HEK293 (cell line): ENCODE measurements around the gene CEMP1.
A peak's percentile ranks its signal among the peaks of the same experiment; 100 is the strongest.

ENCODE experiments used
- CTCF ChIA-PET: fragments of 350-600 bp; formaldehyde crosslinking; extraction: SDS; loops from one replicate; lab custom pipeline; 2021; ENCODE audit warnings: antibody characterized with exemption; lab: Yijun Ruan, JAX
- POLR2A ChIA-PET: fragments of 300-600 bp; formaldehyde crosslinking; extraction: SDS; loops from one replicate; lab custom pipeline; 2020; ENCODE audit warnings: antibody characterized with exemption, inconsistent platforms; lab: Yijun Ruan, JAX
- H3K27ac ChIP-seq: fragments of 200-500 bp; sonication (Bioruptor generic); 2 replicates; pipeline ENCODE4 v1.5.1; 2014; ENCODE audit warnings: low read depth, low read length, control low read depth, inconsistent platforms; ENCODE audit errors: extremely low read depth
- H3K36me3 ChIP-seq, 2 experiments: fragments of 200-500 bp in 1 of 2; sonication (Bioruptor generic) in 1 of 2; 1 replicate in 1 of 2; 2 replicates in 1 of 2; pipeline ENCODE4 v1.5.1; 2014 to 2017; ENCODE audit warnings: inconsistent platforms in 2 of 2, low read length in 2 of 2; ENCODE audit not compliant: control insufficient read depth in 2 of 2, insufficient read depth in 1 of 2
- H3K4me1 ChIP-seq: fragments of 200-500 bp; sonication (Bioruptor generic); 2 replicates; pipeline ENCODE4 v1.5.1; 2014; ENCODE audit warnings: mild to moderate bottlenecking, low read length, inconsistent platforms; ENCODE audit not compliant: control insufficient read depth, insufficient read depth
- H3K4me3 ChIP-seq: 2 replicates; pipeline ENCODE4 v1.5.1; 2011; ENCODE audit warnings: low read depth, mild to moderate bottlenecking, control low read depth, low read length, moderate library complexity
- H3K9me3 ChIP-seq: fragments of 200-500 bp; sonication (Bioruptor generic); 2 replicates; pipeline ENCODE4 v1.5.1; 2014; ENCODE audit warnings: low read depth, low read length, inconsistent platforms; ENCODE audit not compliant: control insufficient read depth, insufficient read depth
- CTCF ChIP-seq: fragments of 450-650 bp; formaldehyde crosslinking; IDR thresholded peaks from 2 replicates; pipeline ENCODE4 v1.5.1; 2016; ENCODE audit warnings: missing biosample characterization, missing genetic modification characterization
- EGR2 ChIP-seq: fragments of 450-650 bp; formaldehyde crosslinking; IDR thresholded peaks from 2 replicates; pipeline ENCODE4 v1.5.1; 2016; ENCODE audit warnings: low read depth, missing biosample characterization, missing genetic modification characterization
- HIC1 ChIP-seq: fragments of 450-650 bp; formaldehyde crosslinking; IDR thresholded peaks from 2 replicates; pipeline ENCODE4 v1.5.1; 2016; ENCODE audit warnings: missing biosample characterization, missing genetic modification characterization
- KLF10 ChIP-seq: fragments of 450-650 bp; IDR thresholded peaks from 2 replicates; pipeline ENCODE4 v1.5.1; 2018; ENCODE audit warnings: missing biosample characterization, mild to moderate bottlenecking, missing genetic modification characterization
- PATZ1 ChIP-seq: fragments of 450-650 bp; formaldehyde crosslinking; IDR thresholded peaks from 2 replicates; pipeline ENCODE4 v1.5.1; 2016; ENCODE audit warnings: missing biosample characterization, missing genetic modification characterization
- ZBTB1 ChIP-seq: fragments of 450-650 bp; formaldehyde crosslinking; IDR thresholded peaks from 2 replicates; pipeline ENCODE4 v1.5.1; 2016; ENCODE audit warnings: missing biosample characterization, missing genetic modification characterization
- ZBTB20 ChIP-seq: fragments of 450-650 bp; formaldehyde crosslinking; IDR thresholded peaks from 2 replicates; pipeline ENCODE4 v1.5.1; 2016; ENCODE audit warnings: missing biosample characterization, missing genetic modification characterization
- ZBTB48 ChIP-seq: fragments of 450-650 bp; formaldehyde crosslinking; IDR thresholded peaks from 2 replicates; pipeline ENCODE4 v1.5.1; 2016; ENCODE audit warnings: missing biosample characterization, missing genetic modification characterization
- ZBTB7A ChIP-seq: fragments of 450-650 bp; formaldehyde crosslinking; IDR thresholded peaks from 2 replicates; pipeline ENCODE4 v1.5.1; 2016; ENCODE audit warnings: low read depth, missing biosample characterization, missing genetic modification characterization
- ZFHX2 ChIP-seq: fragments of 450-650 bp; formaldehyde crosslinking; conservative IDR thresholded peaks from 2 replicates; pipeline ENCODE4 v1.5.1; 2016; ENCODE audit warnings: missing biosample characterization, missing genetic modification characterization
- ZFP3 ChIP-seq: fragments of 450-650 bp; formaldehyde crosslinking; IDR thresholded peaks from 2 replicates; pipeline ENCODE4 v1.5.1; 2016; ENCODE audit warnings: low read depth, missing biosample characterization, missing genetic modification characterization
- ZNF148 ChIP-seq: fragments of 450-650 bp; formaldehyde crosslinking; IDR thresholded peaks from 2 replicates; pipeline ENCODE4 v1.5.0; 2017; ENCODE audit warnings: missing biosample characterization, missing genetic modification characterization, borderline replicate concordance
- ZNF223 ChIP-seq: fragments of 450-650 bp; formaldehyde crosslinking; IDR thresholded peaks from 2 replicates; pipeline ENCODE4 v1.5.1; 2016; ENCODE audit warnings: missing biosample characterization, missing genetic modification characterization
- ZNF335 ChIP-seq: fragments of 450-650 bp; formaldehyde crosslinking; conservative IDR thresholded peaks from 2 replicates; pipeline ENCODE4 v1.5.1; 2016; ENCODE audit warnings: missing biosample characterization, missing genetic modification characterization
- ZNF48 ChIP-seq: fragments of 450-650 bp; formaldehyde crosslinking; IDR thresholded peaks from 2 replicates; pipeline ENCODE4 v1.5.1; 2016; ENCODE audit warnings: missing biosample characterization, missing genetic modification characterization
- ZNF585B ChIP-seq: fragments of 450-650 bp; formaldehyde crosslinking; IDR thresholded peaks from 2 replicates; pipeline ENCODE4 v1.5.1; 2016; ENCODE audit warnings: missing biosample characterization, missing genetic modification characterization
- ZNF600 ChIP-seq: fragments of 450-650 bp; formaldehyde crosslinking; IDR thresholded peaks from 2 replicates; pipeline ENCODE4 v1.5.1; 2016; ENCODE audit warnings: missing biosample characterization, missing genetic modification characterization
- ZNF654 ChIP-seq: fragments of 450-650 bp; formaldehyde crosslinking; IDR thresholded peaks from 2 replicates; pipeline ENCODE4 v1.5.1; 2016; ENCODE audit warnings: low read depth, missing biosample characterization, missing genetic modification characterization
- ZNF707 ChIP-seq: fragments of 450-650 bp; formaldehyde crosslinking; IDR thresholded peaks from 2 replicates; pipeline ENCODE4 v1.5.1; 2016; ENCODE audit warnings: missing biosample characterization, missing genetic modification characterization
- TF ChIP-seq, protein P1 (sequence below): fragments of 450-650 bp; formaldehyde crosslinking; IDR thresholded peaks from 2 replicates; pipeline ENCODE4 v1.5.1; 2016; ENCODE audit warnings: missing biosample characterization, missing genetic modification characterization
- TF ChIP-seq, protein P2 (sequence below): fragments of 450-650 bp; formaldehyde crosslinking; IDR thresholded peaks from 2 replicates; pipeline ENCODE4 v1.5.1; 2016; ENCODE audit warnings: missing biosample characterization, missing genetic modification characterization

The CEMP1 gene

DNA sequence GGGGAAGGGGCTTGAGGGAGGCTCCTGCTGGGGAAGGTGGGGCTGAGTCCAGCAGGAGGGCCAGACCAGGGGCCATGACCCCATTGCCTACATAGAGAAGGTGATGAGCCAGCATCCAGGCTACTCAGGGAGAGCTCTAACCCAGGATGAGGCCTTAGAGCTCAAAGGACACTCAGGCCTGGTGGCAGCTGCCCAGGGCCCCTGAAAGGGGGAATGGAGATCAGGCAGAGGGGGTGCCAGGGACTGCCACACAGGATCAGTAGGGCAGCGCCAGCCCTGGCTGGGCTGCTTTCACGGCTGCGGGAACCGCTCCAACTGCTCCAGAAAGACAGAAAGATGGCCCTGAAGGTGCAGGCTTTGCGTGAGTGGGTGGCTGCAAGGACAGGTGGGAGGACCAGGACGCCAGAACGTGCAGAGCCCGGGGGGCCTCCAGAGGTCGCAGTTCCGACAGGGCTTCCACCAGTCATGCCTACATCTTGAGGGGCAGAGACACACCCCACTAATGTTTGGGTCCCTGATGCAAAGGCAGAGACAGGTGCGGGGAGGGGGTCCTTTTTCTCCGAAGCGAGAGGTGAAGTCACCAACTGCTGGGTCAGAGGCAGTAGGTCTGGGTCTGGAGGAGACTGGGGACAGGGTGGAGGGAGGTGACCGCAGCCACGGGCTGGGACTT lies 18.3 kb downstream of the CEMP1 start:
- Histone ChIP-seq H3K4me3 (no peak overlapping the region), H3K4me1 (no peaks in the 10 kb centered on the region; the same call in 1 of the 2 replicates), H3K36me3 (peaks cover 0 to 17% of the 10 kb centered on the region in 2 experiments; a peak in 1 of 3 replicates), H3K9me3 (no peaks in the 10 kb centered on the region), H3K27ac (peak overlapping the region; percentile 98)
- CTCF ChIA-PET = interaction anchor here (0.6 to 5.6 kb wide), 4 partner anchors 11 to 195 kb away, joined by 3 to 27 read pairs (median 4); no protein-coding TSS in a partner anchor
- POLR2A ChIA-PET = interaction anchor here (0.8 to 1.7 kb wide), 2 partner anchors 11 to 263 kb away, joined by 4 to 5 read pairs; no protein-coding TSS in a partner anchor
- TF ChIP-seq ZNF48 (no peak), ZFP3 (tag by site-specific recombination) (no peak), CTCF (tag by site-specific recombination) (peak; percentile 11; the same call in 1 of the 2 replicates), ZBTB48 (tag by site-specific recombination) (no peak), ZNF335 (tag by site-specific recombination) (peak; percentile 61), ZNF223 (tag by site-specific recombination) (no peak), EGR2 (peak; percentile 65), HIC1 (tag by site-specific recombination) (0 out of 2 replicates have a peak, but pooled peaks have one; percentile 36), PATZ1 (peak; percentile 21; the same call in 1 of the 2 replicates), ZBTB1 (tag by site-specific recombination) (no peak), ZNF654 (tag by site-specific recombination) (no peak), ZNF585B (0 out of 2 replicates have a peak, but pooled peaks have one; percentile 14), ZFHX2 (tag by site-specific recombination) (peak; percentile 72), ZNF148 (0 out of 2 replicates have a peak, but pooled peaks have one; percentile 33), ZBTB20 (tag by site-specific recombination) (0 out of 2 replicates have a peak, but pooled peaks have one; percentile 11), ZNF707 (tag by site-specific recombination) (no peak), ZBTB7A (tag by site-specific recombination) (0 out of 2 replicates have a peak, but pooled peaks have one; percentile 26), ZNF600 (tag by site-specific recombination) (peak; percentile 16; the same call in 1 of the 2 replicates), KLF10 (tag by site-specific recombination) (no peak)
- TF ChIP-seq, protein P1, sequence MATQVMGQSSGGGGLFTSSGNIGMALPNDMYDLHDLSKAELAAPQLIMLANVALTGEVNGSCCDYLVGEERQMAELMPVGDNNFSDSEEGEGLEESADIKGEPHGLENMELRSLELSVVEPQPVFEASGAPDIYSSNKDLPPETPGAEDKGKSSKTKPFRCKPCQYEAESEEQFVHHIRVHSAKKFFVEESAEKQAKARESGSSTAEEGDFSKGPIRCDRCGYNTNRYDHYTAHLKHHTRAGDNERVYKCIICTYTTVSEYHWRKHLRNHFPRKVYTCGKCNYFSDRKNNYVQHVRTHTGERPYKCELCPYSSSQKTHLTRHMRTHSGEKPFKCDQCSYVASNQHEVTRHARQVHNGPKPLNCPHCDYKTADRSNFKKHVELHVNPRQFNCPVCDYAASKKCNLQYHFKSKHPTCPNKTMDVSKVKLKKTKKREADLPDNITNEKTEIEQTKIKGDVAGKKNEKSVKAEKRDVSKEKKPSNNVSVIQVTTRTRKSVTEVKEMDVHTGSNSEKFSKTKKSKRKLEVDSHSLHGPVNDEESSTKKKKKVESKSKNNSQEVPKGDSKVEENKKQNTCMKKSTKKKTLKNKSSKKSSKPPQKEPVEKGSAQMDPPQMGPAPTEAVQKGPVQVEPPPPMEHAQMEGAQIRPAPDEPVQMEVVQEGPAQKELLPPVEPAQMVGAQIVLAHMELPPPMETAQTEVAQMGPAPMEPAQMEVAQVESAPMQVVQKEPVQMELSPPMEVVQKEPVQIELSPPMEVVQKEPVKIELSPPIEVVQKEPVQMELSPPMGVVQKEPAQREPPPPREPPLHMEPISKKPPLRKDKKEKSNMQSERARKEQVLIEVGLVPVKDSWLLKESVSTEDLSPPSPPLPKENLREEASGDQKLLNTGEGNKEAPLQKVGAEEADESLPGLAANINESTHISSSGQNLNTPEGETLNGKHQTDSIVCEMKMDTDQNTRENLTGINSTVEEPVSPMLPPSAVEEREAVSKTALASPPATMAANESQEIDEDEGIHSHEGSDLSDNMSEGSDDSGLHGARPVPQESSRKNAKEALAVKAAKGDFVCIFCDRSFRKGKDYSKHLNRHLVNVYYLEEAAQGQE (tag by site-specific recombination) = no peak
- TF ChIP-seq, protein P2, sequence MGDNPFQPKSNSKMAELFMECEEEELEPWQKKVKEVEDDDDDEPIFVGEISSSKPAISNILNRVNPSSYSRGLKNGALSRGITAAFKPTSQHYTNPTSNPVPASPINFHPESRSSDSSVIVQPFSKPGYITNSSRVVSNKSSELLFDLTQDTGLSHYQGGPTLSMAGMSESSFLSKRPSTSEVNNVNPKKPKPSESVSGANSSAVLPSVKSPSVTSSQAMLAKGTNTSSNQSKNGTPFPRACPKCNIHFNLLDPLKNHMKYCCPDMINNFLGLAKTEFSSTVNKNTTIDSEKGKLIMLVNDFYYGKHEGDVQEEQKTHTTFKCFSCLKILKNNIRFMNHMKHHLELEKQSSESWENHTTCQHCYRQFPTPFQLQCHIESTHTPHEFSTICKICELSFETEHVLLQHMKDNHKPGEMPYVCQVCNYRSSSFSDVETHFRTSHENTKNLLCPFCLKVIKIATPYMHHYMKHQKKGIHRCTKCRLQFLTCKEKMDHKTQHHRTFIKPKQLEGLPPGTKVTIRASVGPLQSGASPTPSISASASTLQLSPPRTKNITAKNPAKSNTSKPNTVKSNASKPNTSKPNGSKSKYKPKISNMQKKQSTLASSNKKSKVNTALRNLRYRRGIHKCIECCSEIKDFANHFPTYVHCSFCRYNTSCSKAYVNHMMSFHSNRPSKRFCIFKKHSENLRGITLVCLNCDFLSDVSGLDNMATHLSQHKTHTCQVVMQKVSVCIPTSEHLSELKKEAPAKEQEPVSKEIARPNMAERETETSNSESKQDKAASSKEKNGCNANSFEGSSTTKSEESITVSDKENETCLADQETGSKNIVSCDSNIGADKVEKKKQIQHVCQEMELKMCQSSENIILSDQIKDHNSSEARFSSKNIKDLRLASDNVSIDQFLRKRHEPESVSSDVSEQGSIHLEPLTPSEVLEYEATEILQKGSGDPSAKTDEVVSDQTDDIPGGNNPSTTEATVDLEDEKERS = no peak
